ENCODE results near the gene PROSER2.

The PROSER2 gene

DNA sequence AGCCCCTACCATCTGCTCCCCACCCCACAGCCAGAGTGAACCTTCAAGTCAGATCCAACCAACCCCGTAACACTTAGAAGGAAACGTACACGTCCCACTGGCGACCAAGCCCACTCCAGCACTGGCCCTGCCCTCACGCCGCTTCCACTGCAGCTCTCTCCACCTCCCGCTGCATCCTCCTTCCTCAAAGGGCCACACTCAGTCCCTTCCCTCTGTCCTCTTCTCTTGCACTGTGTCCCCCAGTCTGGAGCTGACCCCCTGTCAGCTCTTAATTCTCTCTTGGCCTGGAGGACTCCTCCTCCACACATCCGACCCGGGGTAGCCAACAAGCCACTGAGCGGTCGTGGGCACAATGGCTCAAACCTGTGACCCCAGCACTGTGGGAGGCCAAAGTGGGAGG lies 85.8 kb downstream of the PROSER2 start:
- Histone ChIP-seq H3K27me3 (ENCODE audit: insufficient read depth, poor library complexity, severe bottlenecking) (no peaks in the 10 kb centered on the region), H3K36me3 (ENCODE audit: low read depth) (no peaks in the 10 kb centered on the region), H3K9me3 (ENCODE audit: severe bottlenecking) (no peaks in the 10 kb centered on the region), H3K27ac (ENCODE audit: poor library complexity, severe bottlenecking) (no peak overlapping the region), H3K4me3 (ENCODE audit: severe bottlenecking) (no peak overlapping the region), H3K4me1 (ENCODE audit: insufficient read depth, poor library complexity, severe bottlenecking) (no peaks in the 10 kb centered on the region)
- no peak for TF ChIP-seq CTCF (IDR thresholded peaks at IDR 0.05; ENCODE audit: poor library complexity, severe bottlenecking)
- DNase-seq (ENCODE audit: low spot score): no peak
- no peak for ATAC-seq (ENCODE audit: low read depth)

DNA sequence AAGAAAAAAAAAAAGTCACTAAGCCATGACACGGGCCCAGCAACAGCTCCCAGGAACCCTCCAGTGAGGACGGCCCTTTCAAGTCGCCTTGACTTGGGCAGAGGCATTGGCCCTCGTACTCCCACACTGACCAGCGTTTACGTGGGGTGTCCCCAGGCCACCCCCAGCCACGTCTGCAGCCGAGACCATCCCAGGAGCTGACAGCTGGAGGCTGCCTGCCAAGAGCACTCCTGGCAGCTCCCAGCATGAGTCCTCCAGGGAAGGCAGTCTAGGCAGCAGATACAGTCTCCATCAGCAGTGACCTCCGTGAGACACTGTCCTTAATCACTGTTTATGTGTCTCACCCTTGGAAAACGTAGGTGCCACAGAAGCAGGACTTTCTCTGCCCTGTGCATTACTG lies 86.5 kb downstream of the PROSER2 start:
- Histone ChIP-seq H3K4me1 (ENCODE audit: insufficient read depth, poor library complexity, severe bottlenecking) (no peaks in the 10 kb centered on the region), H3K36me3 (ENCODE audit: low read depth) (no peaks in the 10 kb centered on the region), H3K9me3 (ENCODE audit: severe bottlenecking) (no peaks in the 10 kb centered on the region), H3K27me3 (ENCODE audit: insufficient read depth, poor library complexity, severe bottlenecking) (no peaks in the 10 kb centered on the region), H3K4me3 (ENCODE audit: severe bottlenecking) (no peak overlapping the region), H3K27ac (ENCODE audit: poor library complexity, severe bottlenecking) (no peak overlapping the region)
- no peak for DNase-seq (ENCODE audit: low spot score)
- no peak for ATAC-seq (ENCODE audit: low read depth)
- TF ChIP-seq CTCF (IDR thresholded peaks at IDR 0.05; ENCODE audit: poor library complexity, severe bottlenecking): no peak

DNA sequence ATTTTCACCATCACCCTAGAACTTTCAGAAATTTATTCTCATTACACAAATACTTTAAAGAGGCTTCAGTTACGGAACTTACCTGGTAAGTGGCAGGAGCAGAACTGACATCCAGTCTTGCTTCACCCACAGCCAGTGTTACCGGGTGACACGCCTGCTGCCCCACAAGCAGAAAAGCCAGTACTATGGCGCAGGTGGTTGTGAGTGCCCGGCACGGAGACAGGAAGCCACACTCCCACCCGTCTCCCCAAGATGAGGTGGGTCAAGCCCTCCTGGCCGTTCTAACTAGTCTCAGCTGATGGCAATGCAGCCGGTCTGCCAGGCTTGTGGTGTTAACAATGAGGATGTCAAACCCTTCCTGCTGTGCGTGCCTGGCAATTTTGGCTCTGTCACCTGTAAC lies 86.9 kb downstream of the PROSER2 start:
- TF ChIP-seq CTCF (IDR thresholded peaks at IDR 0.05; ENCODE audit: poor library complexity, severe bottlenecking): no peak
- Histone ChIP-seq H3K27ac (ENCODE audit: poor library complexity, severe bottlenecking) (no peak overlapping the region), H3K9me3 (ENCODE audit: severe bottlenecking) (no peaks in the 10 kb centered on the region), H3K4me3 (ENCODE audit: severe bottlenecking) (no peak overlapping the region), H3K27me3 (ENCODE audit: insufficient read depth, poor library complexity, severe bottlenecking) (no peaks in the 10 kb centered on the region), H3K4me1 (ENCODE audit: insufficient read depth, poor library complexity, severe bottlenecking) (no peaks in the 10 kb centered on the region), H3K36me3 (ENCODE audit: low read depth) (no peaks in the 10 kb centered on the region)
- DNase-seq (ENCODE audit: low spot score): no peak
- no peak for ATAC-seq (ENCODE audit: low read depth)

GRCh38 chr10:11913079-11913641 lies 90.0 kb downstream of the PROSER2 start:
- Histone ChIP-seq H3K36me3 (ENCODE audit: low read depth) (no peaks in the 10 kb centered on the region), H3K27ac (ENCODE audit: poor library complexity, severe bottlenecking) (no peak overlapping the region), H3K27me3 (ENCODE audit: insufficient read depth, poor library complexity, severe bottlenecking) (no peaks in the 10 kb centered on the region), H3K4me3 (ENCODE audit: severe bottlenecking) (no peak overlapping the region), H3K9me3 (ENCODE audit: severe bottlenecking) (no peaks in the 10 kb centered on the region), H3K4me1 (ENCODE audit: insufficient read depth, poor library complexity, severe bottlenecking) (no peaks in the 10 kb centered on the region)
- TF ChIP-seq CTCF (IDR thresholded peaks at IDR 0.05; ENCODE audit: poor library complexity, severe bottlenecking): no peak
- DNase-seq (ENCODE audit: low spot score) (no peak), ATAC-seq (ENCODE audit: low read depth) (peak; percentile 24; the same call in 1 of the 3 replicates)

- Histone ChIP-seq H3K9me3 (ENCODE audit: severe bottlenecking) (no peaks in the 10 kb centered on the region), H3K27ac (ENCODE audit: poor library complexity, severe bottlenecking) (peak overlapping the region; percentile 3), H3K36me3 (ENCODE audit: low read depth) (peaks cover 37% of the 10 kb centered on the region), H3K27me3 (ENCODE audit: insufficient read depth, poor library complexity, severe bottlenecking) (no peaks in the 10 kb centered on the region), H3K4me1 (ENCODE audit: insufficient read depth, poor library complexity, severe bottlenecking) (no peaks in the 10 kb centered on the region), H3K4me3 (ENCODE audit: severe bottlenecking) (no peak overlapping the region)
- no peak for ATAC-seq (ENCODE audit: low read depth)
- DNase-seq (ENCODE audit: low spot score): no peak
- TF ChIP-seq CTCF (IDR thresholded peaks at IDR 0.05; ENCODE audit: poor library complexity, severe bottlenecking): no peak
Observed at GRCh38 chr10:11918384-11918783, 95.2 kb downstream of the PROSER2 start.

Data from RWPE2 (cell line).